Measurements from ENCODE around the gene IFNL4.

Gene IFNL4

GRCh38 chr19:39211731-39212374 is 36.8 kb downstream of the IFNL4 start:
- Histone ChIP-seq H3K4me3 (replicated peaks; ENCODE audit: insufficient read depth, low read length) (no peak overlapping the region), H3K27ac (replicated peaks) (no peak overlapping the region), H3K27me3 (ENCODE audit: insufficient read depth, poor library complexity, severe bottlenecking) (no peaks in the 10 kb centered on the region)
- no peak for DNase-seq (ENCODE audit: low read depth in 1 of 2, low spot score in 1 of 2)
- TF ChIP-seq POLR2AphosphoS5 (IDR thresholded peaks at IDR 0.05; ENCODE audit: low read depth) = no peak
- TF ChIP-seq GABPA (IDR thresholded peaks at IDR 0.05; ENCODE audit: low read depth) = no peak
- TF ChIP-seq, protein P1, sequence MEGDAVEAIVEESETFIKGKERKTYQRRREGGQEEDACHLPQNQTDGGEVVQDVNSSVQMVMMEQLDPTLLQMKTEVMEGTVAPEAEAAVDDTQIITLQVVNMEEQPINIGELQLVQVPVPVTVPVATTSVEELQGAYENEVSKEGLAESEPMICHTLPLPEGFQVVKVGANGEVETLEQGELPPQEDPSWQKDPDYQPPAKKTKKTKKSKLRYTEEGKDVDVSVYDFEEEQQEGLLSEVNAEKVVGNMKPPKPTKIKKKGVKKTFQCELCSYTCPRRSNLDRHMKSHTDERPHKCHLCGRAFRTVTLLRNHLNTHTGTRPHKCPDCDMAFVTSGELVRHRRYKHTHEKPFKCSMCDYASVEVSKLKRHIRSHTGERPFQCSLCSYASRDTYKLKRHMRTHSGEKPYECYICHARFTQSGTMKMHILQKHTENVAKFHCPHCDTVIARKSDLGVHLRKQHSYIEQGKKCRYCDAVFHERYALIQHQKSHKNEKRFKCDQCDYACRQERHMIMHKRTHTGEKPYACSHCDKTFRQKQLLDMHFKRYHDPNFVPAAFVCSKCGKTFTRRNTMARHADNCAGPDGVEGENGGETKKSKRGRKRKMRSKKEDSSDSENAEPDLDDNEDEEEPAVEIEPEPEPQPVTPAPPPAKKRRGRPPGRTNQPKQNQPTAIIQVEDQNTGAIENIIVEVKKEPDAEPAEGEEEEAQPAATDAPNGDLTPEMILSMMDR (IDR thresholded peaks at IDR 0.05; ENCODE audit: insufficient read depth, low read length) = no peak
- TF ChIP-seq REST (IDR thresholded peaks at IDR 0.05; ENCODE audit: insufficient replicate concordance, low read depth) = no peak
- no peak for TF ChIP-seq SPI1 (IDR thresholded peaks at IDR 0.05; ENCODE audit: borderline replicate concordance, low read depth)

- Histone ChIP-seq H3K27me3 (ENCODE audit: insufficient read depth, poor library complexity, severe bottlenecking) (peaks cover 12% of the 10 kb centered on the region), H3K27ac (replicated peaks) (no peak overlapping the region), H3K4me3 (replicated peaks; ENCODE audit: insufficient read depth, low read length) (no peak overlapping the region)
- no peak for DNase-seq (ENCODE audit: low read depth in 1 of 2, low spot score in 1 of 2)
- TF ChIP-seq GABPA (IDR thresholded peaks at IDR 0.05; ENCODE audit: low read depth) (no peak), SPI1 (IDR thresholded peaks at IDR 0.05; ENCODE audit: borderline replicate concordance, low read depth) (no peak), POLR2AphosphoS5 (IDR thresholded peaks at IDR 0.05; ENCODE audit: low read depth) (no peak), REST (IDR thresholded peaks at IDR 0.05; ENCODE audit: insufficient replicate concordance, low read depth) (no peak)
- TF ChIP-seq, protein P1 (IDR thresholded peaks at IDR 0.05; ENCODE audit: insufficient read depth, low read length) = no peak
Observed at GRCh38 chr19:39209196-39209595, 39.5 kb downstream of the IFNL4 start.

DNA sequence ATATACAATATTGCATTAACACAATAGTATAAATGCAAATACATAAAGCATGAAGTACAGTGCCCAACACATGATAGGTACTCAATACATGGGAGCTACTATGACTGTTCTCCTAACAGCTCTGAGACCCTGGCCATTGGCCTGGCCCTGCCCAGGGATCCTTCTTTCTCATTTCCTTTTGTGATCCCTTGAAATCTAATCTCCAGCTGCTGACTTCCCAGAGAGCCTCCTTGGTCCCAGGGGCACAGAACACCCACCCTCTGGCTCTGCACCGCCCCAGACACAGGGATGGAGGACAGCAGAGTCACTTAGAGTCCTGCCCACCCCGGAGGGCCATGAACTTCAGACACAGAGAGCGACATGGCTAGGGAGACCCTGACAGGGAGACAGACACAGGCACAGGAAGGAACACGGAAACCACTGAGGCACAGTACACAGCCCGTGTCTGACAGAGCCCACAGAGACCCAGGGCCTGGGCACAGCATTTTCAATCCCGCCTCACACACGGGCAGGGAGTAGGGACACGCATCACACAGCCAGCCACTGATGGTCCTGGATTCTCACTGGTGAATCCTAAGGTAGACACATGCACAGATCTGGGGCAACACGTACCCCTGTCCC is 40.4 kb downstream of the IFNL4 start:
- Histone ChIP-seq H3K4me3 (replicated peaks; ENCODE audit: insufficient read depth, low read length) (no peak overlapping the region), H3K27me3 (ENCODE audit: insufficient read depth, poor library complexity, severe bottlenecking) (peaks cover 21% of the 10 kb centered on the region), H3K27ac (replicated peaks) (no peak overlapping the region)
- DNase-seq (ENCODE audit: low read depth in 1 of 2, low spot score in 1 of 2) = no peak
- no peak for TF ChIP-seq POLR2AphosphoS5 (IDR thresholded peaks at IDR 0.05; ENCODE audit: low read depth)
- TF ChIP-seq, protein P1 (IDR thresholded peaks at IDR 0.05; ENCODE audit: insufficient read depth, low read length) = no peak
- TF ChIP-seq SPI1 (IDR thresholded peaks at IDR 0.05; ENCODE audit: borderline replicate concordance, low read depth) = no peak
- TF ChIP-seq GABPA (IDR thresholded peaks at IDR 0.05; ENCODE audit: low read depth) = no peak
- TF ChIP-seq REST (IDR thresholded peaks at IDR 0.05; ENCODE audit: insufficient replicate concordance, low read depth) = no peak

Data from HL-60 (cell line).